Gastroesophageal sphincter (tissue), 3 donors: ENCODE data around the gene CCDC170.

Experiments
- CTCF ChIP-seq, 4 experiments: fragments of 200-600 bp in 2 of 4; fragments of 450-650 bp in 2 of 4; sonication (generic) in 1 of 4; IDR thresholded peaks; one replicate each; pipeline ENCODE4 v1.5.1; 2017 to 2019; ENCODE audit warnings: antibody characterized with exemption in 4 of 4, mild to moderate bottlenecking in 2 of 4, moderate library complexity in 2 of 4
- EP300 ChIP-seq: sonication (generic); formaldehyde crosslinking; IDR thresholded peaks from one replicate; pipeline ENCODE4 v1.6.1; 2017; ENCODE audit warnings: antibody characterized with exemption, mild to moderate bottlenecking
- POLR2A ChIP-seq, 2 donors: fragments of 450-650 bp; IDR thresholded peaks; one replicate each; pipeline ENCODE4 v1.6.1; 2017; ENCODE audit warnings: antibody characterized with exemption in 2 of 2, mild to moderate bottlenecking in 2 of 2, moderate library complexity in 1 of 2
- POLR2AphosphoS5 ChIP-seq: sonication (generic); formaldehyde crosslinking; IDR thresholded peaks from one replicate; pipeline ENCODE4 v1.6.1; 2017; ENCODE audit warnings: antibody characterized with exemption

GRCh38 chr6:151577257-151577656 is 83.4 kb downstream of the CCDC170 start:
- TF ChIP-seq CTCF (IDR thresholded peaks at IDR 0.05) (no peak), POLR2A (IDR thresholded peaks at IDR 0.05) (no peak), POLR2AphosphoS5 (no peak), EP300 (no peak)
